ENCODE results near the gene CNN2.

DNA sequence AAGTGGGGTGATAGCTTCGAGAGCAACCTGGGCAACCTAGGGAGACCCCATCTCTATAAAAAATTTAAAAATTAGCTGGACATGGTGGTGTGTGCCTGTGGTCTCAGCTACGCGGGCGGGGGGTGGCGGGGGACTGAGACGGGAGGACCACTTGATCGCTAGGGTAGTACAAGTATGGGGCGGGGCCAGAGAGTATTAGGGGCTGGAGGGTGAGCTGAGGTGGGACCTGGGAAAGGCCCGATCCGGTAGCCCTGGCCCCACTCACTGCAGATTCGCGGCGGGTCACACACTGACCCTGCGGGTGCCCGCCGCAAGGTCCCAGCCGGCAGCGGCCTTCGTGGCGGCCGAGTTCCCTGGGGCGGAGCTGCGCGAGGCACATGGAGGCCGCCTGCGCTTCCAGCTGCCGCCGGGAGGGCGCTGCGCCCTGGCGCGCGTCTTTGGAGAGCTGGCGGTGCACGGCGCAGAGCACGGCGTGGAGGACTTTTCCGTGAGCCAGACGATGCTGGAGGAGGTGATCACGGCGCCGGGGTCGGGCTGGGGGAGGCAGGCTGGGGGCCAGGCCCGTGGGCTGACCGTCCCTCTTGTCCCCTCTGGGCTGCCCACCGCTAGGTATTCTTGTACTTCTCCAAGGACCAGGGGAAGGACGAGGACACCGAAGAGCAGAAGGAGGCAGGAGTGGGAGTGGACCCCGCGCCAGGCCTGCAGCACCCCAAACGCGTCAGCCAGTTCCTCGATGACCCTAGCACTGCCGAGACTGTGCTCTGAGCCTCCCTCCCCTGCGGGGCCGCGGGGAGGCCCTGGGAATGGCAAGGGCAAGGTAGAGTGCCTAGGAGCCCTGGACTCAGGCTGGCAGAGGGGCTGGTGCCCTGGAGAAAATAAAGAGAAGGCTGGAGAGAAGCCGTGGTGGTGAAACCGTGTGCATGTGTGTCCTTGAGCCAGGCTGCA, 38.5 kb downstream of the CNN2 start:
- TF ChIP-seq, protein P1, sequence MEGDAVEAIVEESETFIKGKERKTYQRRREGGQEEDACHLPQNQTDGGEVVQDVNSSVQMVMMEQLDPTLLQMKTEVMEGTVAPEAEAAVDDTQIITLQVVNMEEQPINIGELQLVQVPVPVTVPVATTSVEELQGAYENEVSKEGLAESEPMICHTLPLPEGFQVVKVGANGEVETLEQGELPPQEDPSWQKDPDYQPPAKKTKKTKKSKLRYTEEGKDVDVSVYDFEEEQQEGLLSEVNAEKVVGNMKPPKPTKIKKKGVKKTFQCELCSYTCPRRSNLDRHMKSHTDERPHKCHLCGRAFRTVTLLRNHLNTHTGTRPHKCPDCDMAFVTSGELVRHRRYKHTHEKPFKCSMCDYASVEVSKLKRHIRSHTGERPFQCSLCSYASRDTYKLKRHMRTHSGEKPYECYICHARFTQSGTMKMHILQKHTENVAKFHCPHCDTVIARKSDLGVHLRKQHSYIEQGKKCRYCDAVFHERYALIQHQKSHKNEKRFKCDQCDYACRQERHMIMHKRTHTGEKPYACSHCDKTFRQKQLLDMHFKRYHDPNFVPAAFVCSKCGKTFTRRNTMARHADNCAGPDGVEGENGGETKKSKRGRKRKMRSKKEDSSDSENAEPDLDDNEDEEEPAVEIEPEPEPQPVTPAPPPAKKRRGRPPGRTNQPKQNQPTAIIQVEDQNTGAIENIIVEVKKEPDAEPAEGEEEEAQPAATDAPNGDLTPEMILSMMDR (IDR thresholded peaks at IDR 0.05) = peak; percentile 45 to 94 (median 82)
- TF ChIP-seq POLR2A (IDR thresholded peaks at IDR 0.05) = no peak

All from thyroid gland (tissue), 4 donors.